HG03139 (cell line): Measurements from ENCODE around the gene KMT2A.

Source experiments
- ATAC-seq: cut with Tn5 transposase; IDR thresholded peaks from one replicate; pipeline ENCODE4 v1.9.1; 2021; ENCODE audit not compliant: unreplicated experiment

The KMT2A gene

DNA sequence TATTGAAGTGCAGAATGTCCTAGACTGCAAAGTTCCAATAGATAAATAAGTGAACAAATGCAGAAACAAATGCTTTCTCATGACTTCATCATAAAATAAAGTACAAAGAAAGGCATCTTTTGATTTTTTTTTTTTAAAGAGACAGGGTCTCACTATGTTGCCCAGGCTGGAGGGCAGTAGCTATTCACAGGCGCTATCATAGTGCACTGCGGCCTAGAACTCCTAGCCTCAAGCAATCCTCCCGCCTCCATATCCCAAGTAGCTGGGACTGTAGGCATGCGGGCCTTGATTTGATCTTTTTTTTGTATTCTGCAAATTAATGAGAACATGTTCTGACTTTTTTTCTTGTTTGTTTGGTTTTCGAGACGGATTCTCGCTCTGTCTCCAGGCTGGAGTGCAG lies 138.3 kb downstream of the KMT2A start:
- ATAC-seq: no peak
